GM19238 (cell line): ENCODE measurements around the gene PRDX5.
"Not testable (repeated sequence)": the region's sequence is repeated elsewhere in the genome, so short reads cannot be mapped to it uniquely, and the experiment has no call there.

ENCODE experiments used
- DNase-seq: peaks from one replicate; pipeline ENCODE4 v3.0.0; 2011; ENCODE audit warnings: low spot score; ENCODE audit not compliant: insufficient read length

Gene PRDX5

GRCh38 chr11:64305691-64306562 is 12.0 kb upstream of the PRDX5 start:
- DNase-seq: no peak

DNA sequence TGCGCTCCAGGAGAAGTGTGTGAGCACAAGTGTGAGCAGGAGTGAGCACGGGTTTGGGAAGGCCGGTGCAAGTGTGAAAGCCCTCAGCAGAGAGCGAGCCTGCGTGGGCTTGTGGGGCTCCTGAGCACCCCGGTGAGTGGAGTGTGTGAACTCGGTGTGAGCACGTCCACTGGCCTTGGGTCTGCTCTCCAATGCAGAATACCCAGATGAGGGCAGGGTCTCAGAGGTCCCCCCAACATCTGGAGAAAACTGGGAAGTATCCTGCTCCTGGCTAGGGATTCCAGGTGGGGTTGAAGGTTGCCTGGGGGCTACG is 11.4 kb upstream of the PRDX5 start:
- no peak for DNase-seq

DNA sequence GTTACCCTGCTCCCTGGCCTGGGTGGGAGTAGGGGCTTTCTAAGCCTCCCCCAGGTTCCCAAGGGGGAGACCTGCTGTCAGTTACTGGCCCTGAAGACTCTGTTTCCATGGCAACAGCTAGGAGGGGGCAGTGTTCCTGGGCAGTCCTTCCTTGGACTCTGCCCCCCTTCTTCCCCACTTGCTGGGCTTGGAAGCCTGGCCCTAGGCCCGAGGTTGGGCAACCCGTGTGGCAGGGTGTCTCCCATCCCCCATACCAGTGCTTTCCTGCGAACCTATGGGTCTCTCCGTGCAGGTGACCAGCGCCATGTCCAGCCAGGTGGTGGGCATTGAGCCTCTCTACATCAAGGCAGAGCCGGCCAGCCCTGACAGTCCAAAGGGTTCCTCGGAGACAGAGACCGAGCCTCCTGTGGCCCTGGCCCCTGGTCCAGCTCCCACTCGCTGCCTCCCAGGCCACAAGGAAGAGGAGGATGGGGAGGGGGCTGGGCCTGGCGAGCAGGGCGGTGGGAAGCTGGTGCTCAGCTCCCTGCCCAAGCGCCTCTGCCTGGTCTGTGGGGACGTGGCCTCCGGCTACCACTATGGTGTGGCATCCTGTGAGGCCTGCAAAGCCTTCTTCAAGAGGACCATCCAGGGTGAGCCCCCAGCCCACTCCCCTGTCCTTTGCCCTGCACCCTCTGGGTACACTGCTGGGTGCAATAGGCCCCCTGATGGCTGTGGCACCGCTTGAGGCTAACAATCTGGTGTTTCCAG is 10.9 kb upstream of the PRDX5 start:
- DNase-seq: no peak

- not testable (repeated sequence) for DNase-seq
Measured at GRCh38 chr11:64307795-64308194, 10.1 kb upstream of the PRDX5 start.

GRCh38 chr11:64312947-64313346 is 5.0 kb upstream of the PRDX5 start:
- no peak for DNase-seq

DNA sequence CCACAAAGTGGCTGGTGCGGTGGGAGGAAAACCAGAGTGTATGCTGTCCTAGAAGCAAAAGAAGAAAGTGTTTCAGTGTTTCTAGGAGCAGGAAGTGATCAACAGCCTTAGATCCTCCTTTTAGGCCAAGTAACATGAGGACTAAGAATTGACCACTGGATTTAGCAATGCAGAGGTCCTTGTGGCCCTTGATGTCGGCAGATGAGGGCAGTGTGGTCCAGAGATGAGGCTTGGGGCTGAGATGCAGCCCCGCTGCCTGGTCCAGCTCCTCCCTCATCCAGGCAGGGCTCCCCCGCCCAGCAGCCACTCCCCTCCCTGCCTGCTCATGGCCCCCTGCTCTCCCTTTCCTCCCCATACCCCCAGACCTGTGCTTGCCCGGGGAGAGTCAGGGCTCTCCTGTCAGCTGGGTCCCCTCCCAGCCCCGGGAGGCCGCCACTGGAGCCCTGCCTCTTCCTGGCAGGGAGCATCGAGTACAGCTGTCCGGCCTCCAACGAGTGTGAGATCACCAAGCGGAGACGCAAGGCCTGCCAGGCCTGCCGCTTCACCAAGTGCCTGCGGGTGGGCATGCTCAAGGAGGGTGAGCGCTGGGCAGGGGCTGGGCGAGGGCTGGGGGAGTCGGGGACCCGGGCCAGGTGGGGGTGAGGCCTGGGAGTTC is 4.3 kb upstream of the PRDX5 start:
- no peak for DNase-seq

- no peak for DNase-seq
Measured at GRCh38 chr11:64314146-64314804, 3.6 kb upstream of the PRDX5 start.

DNA sequence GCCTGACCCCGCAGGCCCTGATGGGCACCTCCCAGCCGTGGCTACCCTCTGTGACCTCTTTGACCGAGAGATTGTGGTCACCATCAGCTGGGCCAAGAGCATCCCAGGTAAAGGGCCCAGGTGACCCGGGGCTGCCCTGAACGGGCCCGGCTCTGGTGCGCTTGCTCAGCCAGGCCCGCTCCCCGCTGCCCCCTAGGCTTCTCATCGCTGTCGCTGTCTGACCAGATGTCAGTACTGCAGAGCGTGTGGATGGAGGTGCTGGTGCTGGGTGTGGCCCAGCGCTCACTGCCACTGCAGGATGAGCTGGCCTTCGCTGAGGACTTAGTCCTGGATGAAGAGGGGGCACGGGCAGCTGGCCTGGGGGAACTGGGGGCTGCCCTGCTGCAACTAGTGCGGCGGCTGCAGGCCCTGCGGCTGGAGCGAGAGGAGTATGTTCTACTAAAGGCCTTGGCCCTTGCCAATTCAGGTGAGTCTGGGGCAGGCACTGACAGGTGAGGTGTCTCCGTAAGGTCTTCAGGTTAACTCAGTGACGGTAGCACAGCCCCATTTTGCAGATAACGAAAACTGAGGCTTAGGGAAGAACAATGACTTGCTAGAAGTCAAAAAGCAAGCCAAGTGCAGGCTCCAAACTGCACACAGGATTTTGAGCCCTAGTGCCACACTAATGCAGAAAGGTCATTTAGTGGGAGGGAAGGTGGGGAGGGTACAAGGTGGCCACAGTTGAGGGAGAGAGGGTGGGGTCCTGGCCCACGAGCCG is 2.9 kb upstream of the PRDX5 start:
- no peak for DNase-seq

DNA sequence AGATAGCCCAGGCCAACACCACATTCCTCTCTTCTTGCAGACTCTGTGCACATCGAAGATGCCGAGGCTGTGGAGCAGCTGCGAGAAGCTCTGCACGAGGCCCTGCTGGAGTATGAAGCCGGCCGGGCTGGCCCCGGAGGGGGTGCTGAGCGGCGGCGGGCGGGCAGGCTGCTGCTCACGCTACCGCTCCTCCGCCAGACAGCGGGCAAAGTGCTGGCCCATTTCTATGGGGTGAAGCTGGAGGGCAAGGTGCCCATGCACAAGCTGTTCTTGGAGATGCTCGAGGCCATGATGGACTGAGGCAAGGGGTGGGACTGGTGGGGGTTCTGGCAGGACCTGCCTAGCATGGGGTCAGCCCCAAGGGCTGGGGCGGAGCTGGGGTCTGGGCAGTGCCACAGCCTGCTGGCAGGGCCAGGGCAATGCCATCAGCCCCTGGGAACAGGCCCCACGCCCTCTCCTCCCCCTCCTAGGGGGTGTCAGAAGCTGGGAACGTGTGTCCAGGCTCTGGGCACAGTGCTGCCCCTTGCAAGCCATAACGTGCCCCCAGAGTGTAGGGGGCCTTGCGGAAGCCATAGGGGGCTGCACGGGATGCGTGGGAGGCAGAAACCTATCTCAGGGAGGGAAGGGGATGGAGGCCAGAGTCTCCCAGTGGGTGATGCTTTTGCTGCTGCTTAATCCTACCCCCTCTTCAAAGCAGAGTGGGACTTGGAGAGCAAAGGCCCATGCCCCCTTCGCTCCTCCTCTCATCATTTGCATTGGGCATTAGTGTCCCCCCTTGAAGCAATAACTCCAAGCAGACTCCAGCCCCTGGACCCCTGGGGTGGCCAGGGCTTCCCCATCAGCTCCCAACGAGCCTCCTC is 2.0 kb upstream of the PRDX5 start:
- not testable (repeated sequence) for DNase-seq

DNA sequence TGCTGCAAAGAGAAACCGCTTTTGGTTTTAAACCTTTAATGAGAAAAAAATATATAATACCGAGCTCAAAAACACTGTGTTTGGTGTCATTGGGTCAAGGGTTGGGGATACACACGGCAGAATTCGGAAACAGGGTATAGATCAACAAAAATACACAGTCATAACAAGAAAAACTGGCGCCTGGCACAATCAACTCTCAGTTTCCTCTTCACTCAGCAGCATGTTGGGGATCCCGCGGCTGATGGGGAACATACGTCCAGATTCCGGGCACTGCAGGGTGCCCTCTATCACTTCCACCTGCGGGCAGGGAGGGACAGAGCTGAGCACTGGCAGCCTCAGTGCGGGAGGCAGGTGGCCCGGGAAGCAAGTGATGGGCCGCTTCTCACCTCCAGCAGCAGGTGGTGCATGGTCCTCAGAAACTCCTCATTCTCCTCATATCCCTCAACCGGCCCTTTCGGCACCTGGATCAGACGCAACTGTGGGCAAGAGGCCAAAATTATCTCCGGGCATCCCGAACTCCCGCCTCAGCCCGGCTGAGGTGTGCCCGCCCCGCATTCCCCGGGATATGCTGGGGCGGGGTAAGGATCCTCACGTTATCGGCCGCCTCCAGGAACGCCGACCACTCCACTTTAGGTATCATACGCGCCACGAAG is 1.1 kb upstream of the PRDX5 start:
- DNase-seq: no peak

DNA sequence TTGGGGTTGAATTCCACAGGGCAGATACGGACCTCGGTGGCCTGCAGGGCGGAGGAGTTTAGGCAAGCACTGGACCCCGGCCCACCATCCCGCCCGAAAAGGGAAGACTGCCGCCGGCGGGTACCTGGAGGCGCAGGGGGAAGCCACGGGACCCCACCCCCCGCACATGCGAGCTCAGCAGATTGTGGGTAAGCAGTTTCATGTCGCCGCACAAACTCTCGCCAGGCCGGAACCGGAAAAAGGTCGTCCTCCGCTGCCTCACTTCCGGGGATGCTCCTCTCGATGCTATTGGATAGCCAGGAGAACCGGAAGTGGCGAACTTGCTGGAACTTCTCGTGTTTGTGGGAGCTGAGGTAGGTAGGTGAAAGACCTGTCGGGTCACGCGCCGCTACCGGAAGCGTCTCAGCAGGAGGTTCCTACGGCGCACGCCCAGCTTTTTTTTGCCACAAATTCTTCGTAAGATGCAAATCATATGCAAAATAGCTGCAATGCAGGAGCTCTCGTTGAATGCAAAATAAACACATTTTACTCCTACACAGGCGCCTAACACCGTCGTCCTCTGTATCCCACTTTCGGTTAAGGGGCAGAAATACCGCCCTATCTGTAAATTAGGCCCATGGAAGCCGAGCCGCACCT is 478 bp upstream of the PRDX5 start, which contains the start of gene TRMT112:
Gene TRMT112 (minus strand): TSS at position 235 of the 636 bp plus-strand sequence. CDS start 33 bp downstream, at position 202.
- peak; percentile 94 for DNase-seq

GRCh38 chr11:64318766-64319761 is 1.1 kb downstream of the PRDX5 start:
- DNase-seq: no peak

DNA sequence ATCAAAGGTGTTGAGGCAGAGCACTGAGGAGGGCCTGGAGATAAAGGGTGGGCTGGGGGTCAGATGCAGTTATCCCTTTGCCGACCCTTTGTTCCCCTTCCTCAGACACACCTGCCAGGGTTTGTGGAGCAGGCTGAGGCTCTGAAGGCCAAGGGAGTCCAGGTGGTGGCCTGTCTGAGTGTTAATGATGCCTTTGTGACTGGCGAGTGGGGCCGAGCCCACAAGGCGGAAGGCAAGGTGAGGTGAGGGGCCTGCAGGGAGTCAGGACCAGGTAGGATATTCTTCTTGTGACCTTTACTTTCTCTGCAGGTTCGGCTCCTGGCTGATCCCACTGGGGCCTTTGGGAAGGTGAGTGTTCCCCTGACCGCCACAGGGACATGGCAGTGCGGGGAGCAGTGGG is 2.6 kb downstream of the PRDX5 start:
- DNase-seq: no peak

DNA sequence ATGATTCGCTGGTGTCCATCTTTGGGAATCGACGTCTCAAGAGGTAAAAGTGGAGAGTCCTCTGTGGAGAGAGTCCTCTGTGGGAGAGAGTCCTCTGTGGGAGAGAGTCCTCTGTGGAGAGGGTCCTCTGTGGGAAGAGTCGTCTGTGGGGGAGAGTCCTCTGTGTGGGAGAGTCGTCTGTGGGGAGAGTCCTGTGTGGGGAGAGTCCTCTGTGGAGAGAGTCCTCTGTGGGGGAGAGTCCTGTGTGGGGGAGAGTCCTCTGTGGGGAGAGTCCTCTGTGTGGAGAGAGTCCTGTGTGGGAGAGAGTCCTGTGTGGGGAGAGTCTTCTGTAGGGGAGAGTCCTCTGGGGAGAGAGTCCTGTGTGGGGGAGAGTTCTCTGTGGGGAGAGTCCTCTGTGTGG is 3.1 kb downstream of the PRDX5 start:
- no peak for DNase-seq

GRCh38 chr11:64321533-64321932 is 3.6 kb downstream of the PRDX5 start:
- no peak for DNase-seq

DNA sequence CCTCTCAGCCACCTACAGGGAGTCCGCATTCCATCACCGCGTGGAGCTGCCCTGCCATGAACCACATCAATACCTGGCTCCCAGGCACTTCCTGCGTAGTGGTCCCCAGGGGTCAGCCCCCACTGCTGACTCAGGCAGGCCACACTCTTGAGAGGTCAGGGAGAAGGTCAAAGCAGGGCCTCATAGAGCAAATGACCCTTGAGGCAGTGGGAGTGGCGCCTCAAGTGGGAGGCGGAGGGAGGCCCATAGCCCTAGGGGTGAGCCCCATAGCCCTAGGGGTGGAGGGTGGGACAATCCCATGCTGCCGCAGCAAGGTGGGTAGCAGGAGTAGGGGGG is 5.0 kb downstream of the PRDX5 start:
- DNase-seq: no peak

GRCh38 chr11:64323373-64323772 is 5.5 kb downstream of the PRDX5 start:
- DNase-seq: no peak

GRCh38 chr11:64323984-64324383 is 6.1 kb downstream of the PRDX5 start:
- DNase-seq: not testable (repeated sequence)
